GM12892 (cell line): ENCODE data around the gene MBLAC1.

ENCODE experiments used
- DNase-seq: peaks from one replicate; pipeline ENCODE4 v3.0.0; 2011; ENCODE audit not compliant: insufficient read length
- FAIRE-seq: peaks from 2 replicates; lab custom pipeline; 2011; peaks lifted over from hg19 to GRCh38; lab: Jason Lieb, UNC
- POLR2A ChIP-seq: IDR thresholded peaks from 2 replicates; pipeline ENCODE4 v1.6.1; 2011; ENCODE audit warnings: low read depth, low read length, control low read depth
- POLR2AphosphoS5 ChIP-seq: IDR thresholded peaks from 2 replicates; pipeline ENCODE4 v1.6.1; 2011; ENCODE audit warnings: low read depth, low read length, control low read depth
- TAF1 ChIP-seq: IDR thresholded peaks from 2 replicates; pipeline ENCODE4 v1.6.1; 2011; ENCODE audit warnings: low read depth, mild to moderate bottlenecking, control low read depth, low read length, borderline replicate concordance

The MBLAC1 gene

DNA sequence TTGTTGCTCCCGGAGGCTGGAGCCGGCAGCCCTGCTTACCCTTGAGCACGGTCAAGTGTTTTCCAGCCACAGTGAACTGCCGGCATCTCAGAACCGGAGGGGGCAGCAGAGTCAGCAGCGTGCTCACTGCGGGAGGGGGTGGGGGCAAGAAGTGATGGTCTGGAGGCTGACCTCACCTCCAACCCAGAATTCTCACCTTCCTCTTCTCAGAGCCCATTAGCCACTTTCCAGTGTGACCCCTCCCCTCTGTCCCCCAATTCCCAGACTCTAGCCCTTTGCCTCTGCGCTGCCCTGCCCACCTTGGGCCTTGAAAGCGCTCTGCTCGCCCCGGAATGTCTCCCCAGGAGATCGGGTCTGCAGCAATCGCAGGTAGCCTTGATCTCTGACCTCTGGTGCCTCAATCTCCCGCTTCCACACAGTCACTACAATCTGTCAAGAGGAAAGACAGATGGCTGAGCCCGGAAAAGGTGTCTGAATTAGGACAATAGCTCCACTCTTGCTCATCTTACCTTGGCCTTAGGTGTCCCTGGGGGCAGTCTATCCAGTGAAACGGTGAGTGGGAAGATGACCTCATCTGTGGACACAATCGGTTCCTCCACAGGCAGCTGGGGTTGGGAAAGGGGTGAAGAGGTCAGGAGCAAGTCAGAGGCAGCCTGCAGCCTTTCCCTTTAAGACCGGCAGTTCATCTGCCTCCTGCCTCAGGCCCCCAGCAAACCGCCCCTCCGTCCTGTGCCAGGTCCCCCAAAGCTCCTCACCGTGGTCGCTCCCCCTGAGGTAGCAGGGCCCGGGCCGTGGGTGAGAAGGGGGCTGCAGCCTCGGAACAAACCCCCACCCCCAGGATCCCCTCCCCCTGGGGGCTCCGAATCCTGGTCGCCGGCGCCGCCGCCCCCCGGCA is 30.8 kb downstream of the MBLAC1 start:
- no peak for TF ChIP-seq TAF1
- no peak for TF ChIP-seq POLR2A
- TF ChIP-seq POLR2AphosphoS5: no peak
- no peak for DNase-seq
- FAIRE-seq: no peak

DNA sequence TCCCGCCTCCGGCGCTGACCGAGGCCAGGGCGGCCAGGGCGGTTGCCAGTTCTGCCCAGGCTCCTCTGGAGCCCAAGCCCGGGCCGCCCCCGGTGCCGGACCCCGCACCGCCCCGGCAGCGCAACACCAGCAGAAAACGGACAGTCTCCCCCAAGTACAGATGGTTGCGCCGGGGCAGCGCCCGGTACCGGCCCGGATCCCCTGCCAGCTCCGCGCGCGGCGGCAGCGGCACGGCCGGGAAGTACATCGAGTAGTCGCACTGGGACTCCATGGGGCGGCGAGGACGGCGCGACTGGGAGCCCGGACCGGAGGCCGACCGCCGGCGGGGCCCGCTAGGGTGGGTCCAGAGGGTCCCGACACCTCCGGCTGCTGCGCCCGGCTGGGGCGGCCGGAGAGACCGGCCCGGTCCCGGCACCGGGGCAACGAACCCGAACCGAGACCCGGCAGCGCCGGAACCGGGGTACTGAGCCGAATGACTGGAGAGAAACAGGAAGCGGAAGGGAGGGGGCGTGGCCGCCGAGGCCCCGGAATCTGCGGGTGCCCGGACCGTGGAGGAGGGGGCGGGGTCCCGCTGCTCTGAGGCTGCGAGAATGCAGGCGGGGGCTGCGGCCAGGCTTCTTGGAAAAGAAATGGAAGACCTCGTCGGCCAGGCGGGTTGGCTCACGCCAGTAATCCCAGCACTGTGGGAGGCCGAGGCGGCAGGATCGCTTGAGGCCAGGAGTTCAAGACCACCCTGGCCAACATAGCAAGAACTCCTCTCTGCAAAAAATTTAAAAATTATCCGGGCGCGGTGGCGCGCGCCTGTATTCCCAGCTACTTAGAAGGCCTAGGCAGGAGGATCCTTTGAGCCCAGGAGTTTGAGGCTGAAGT is 31.7 kb downstream of the MBLAC1 start, which contains the start of gene TRAPPC14:
TSS of gene TRAPPC14 (minus strand) at position 495 of the 870 bp plus-strand sequence. CDS start at position 271, 224 bp downstream.
- TF ChIP-seq TAF1: 0 out of 2 replicates have a peak, but pooled peaks have one; percentile 58
- peak; percentile 75; the same call in 1 of the 2 replicates for TF ChIP-seq POLR2A
- TF ChIP-seq POLR2AphosphoS5: 0 out of 2 replicates have a peak, but pooled peaks have one; percentile 19
- FAIRE-seq (peak; percentile 51), DNase-seq (peak; percentile 99)

DNA sequence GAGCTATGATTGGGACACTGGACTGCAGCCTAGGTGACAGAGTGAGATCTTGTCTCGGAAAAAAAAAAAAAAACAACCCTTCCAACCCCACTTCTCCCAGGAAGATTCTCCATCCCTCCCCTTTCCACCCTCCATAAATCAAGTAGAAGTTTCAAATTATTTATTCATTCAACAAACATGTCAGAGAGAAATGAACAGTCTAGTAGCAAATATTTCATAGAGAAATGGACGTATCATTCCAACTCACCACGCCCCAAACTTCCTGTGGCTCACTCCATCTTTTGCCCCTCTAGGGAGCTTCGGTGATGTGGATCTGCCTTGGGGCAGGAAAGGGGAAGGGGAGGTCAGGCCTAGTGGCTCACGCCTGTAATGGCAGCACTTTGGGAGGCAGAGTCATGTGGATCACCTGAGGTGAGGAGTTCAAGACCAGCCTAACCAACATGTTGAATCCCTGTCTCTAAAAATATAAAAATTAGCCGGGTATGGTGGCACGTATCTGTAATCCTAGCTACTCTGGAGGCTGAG is 32.4 kb downstream of the MBLAC1 start:
- DNase-seq (no peak), FAIRE-seq (no peak)
- no peak for TF ChIP-seq TAF1
- TF ChIP-seq POLR2AphosphoS5: no peak
- TF ChIP-seq POLR2A: no peak

DNA sequence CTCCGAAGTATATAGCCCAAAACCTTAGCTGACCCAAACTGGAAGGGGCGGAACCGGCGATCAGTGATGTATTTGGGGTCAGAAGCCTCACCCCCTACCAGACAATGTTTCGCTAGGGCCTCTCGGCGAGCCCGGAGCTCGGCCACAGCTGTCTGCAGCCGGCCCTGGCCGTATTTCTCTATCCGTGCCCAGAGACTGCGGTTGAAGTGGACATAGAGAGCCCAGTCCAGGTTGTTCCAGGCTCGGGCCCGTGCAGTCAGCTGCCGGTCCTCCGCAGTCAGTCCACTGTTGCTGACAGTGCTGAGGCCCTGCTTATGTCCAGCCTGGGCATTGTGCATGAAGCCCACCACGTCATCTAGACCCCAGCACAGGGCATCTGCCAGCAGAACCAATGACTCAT is 33.3 kb downstream of the MBLAC1 start:
- TF ChIP-seq POLR2AphosphoS5: no peak
- TF ChIP-seq TAF1: no peak
- TF ChIP-seq POLR2A: no peak
- DNase-seq (no peak), FAIRE-seq (no peak)

DNA sequence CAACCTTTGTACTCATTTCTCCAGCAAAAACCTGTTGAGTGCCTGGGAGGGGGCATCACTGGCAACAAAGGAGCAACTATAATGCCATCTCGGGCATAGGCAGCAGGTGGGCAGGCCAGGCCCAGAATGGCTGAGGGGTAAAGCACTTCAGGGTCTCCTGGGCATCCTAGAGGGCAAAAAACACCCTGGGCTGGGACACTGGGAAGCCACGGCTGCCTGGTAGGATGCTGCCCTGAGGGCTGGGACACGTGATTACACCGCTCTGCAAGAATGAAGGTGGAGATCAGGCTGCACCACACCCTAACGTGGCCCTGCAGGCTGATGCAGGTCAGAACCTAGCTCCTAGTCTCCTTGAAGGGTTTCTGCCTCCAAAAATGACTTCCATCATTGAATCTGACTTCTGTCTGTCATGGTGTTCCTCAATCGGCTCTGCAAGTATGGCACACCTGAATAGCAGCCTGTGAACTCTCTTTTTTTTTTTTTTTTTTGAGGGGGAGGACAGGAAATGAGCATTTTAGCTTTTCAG is 36.3 kb downstream of the MBLAC1 start:
- no peak for TF ChIP-seq POLR2A
- TF ChIP-seq POLR2AphosphoS5: no peak
- TF ChIP-seq TAF1: no peak
- FAIRE-seq: no peak
- DNase-seq: no peak

DNA sequence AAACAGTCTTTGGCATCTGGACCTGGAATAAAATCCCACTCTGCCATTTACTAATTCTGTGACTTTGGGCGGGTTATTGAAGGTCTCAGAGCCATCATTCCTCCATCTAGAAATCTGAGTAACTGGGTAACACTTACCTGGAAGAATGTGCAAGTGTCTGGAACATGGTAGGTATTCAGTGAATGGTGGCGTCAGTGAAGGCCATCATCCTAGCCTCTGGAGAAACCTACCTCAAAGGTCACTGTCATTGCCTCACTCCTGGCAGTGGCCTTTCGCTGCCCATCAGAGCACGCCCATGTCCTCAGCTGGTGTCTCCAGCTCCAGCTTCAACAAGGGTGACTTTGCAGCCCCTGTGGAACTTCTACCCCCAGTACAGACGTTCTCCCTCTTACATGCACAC is 37.1 kb downstream of the MBLAC1 start:
- no peak for DNase-seq
- FAIRE-seq: no peak
- TF ChIP-seq POLR2AphosphoS5 (no peak), TAF1 (no peak)

DNA sequence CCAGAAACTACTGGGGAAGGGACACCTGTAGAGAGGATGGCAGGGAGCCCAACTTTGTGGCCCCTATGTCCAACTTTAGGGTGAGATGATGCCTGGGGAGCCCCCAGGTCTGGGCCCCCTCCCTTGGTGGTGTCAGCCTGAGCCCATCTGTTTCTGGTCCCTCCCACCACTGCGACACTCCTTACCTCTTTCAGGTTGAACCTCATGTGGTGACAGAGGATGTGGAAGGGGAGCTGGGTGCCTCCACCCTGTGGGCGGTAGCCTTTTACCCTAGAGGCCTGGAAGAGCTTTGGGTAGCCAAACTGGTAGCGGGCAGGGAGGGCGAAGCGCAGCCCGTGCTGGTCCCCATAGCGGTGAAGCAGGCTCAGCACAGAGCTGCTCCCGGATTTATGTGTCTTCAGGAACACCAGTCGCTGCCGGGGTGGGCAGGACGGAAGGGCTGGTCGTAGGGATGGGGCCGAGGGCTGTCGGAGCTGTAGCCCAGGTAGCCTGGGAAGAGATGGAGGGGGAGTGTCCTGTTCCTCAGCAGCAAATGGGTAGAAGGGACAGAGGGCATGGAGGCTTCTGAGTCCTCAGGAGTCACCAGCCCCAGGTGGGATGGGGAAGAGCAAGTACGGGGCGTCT is 39.7 kb downstream of the MBLAC1 start:
- TF ChIP-seq TAF1 (no peak), POLR2AphosphoS5 (no peak), POLR2A (no peak)
- no peak for DNase-seq
- FAIRE-seq: no peak

DNA sequence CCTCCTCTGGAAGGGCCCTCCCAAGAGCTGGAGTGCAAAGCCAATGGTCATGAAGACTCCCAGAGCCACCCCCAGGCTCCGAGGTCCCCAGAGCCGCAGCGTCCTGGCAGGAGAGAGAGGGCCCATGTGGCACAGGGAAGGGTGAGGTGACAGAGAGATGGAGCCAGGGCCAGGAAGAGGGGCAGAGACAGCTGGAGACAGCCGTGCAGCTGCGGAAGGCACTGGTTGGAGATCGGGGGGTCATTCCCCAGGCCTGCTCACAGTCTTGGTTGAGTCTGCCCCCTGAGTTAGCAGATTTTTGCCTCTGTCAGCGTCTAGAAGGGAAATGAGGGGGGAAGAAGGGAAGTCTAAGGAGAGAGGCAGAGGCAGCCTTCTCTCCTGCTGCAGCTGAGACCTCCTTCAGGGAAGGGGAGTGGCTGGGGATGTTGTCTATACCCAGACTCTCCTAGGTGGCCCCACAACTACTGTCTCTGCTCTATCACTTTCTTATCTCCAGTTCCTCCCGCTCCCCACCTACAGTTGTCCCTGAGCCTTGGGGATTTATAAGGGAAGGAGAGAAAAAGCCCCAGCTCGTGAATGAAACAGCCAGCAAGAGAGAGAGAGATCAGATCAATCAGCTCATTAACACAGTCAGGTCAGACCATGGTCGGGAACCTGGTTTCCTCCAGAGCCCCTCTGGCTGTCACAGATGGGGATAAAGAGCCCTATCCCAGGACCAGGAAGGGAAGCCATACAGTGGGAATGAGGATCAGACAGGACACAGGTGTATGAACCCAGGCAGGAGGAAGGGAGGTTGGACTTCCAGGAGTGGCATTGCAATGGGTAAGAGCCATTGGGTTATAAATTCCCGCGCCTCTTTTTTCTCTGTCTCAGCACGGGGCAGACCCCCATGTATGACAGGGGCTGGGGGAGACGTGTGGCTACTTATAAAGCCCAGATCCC is 40.5 kb downstream of the MBLAC1 start:
- DNase-seq (no peak), FAIRE-seq (no peak)
- TF ChIP-seq POLR2A (no peak), TAF1 (no peak), POLR2AphosphoS5 (no peak)

DNA sequence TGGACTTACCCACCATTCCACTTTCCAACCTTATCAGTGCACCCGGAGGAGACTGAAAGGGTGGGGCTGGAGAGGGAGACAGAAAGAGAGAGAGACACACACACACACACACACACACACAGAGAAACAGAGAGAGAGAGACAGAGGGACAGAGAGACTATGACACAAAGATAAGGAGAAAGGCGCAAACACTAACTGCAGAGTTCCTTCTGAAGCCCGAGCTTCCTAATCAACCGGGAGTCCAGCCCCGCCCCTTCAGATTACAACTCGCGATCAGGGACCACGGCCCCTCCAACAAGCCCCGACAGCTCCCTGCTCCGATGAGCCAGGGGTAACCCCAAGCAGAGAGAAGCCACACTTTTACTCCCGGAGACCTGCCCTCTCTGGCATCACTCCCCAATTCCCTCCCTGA is 41.2 kb downstream of the MBLAC1 start:
- FAIRE-seq: no peak
- DNase-seq: no peak
- TF ChIP-seq POLR2A: no peak
- TF ChIP-seq POLR2AphosphoS5: no peak
- no peak for TF ChIP-seq TAF1

DNA sequence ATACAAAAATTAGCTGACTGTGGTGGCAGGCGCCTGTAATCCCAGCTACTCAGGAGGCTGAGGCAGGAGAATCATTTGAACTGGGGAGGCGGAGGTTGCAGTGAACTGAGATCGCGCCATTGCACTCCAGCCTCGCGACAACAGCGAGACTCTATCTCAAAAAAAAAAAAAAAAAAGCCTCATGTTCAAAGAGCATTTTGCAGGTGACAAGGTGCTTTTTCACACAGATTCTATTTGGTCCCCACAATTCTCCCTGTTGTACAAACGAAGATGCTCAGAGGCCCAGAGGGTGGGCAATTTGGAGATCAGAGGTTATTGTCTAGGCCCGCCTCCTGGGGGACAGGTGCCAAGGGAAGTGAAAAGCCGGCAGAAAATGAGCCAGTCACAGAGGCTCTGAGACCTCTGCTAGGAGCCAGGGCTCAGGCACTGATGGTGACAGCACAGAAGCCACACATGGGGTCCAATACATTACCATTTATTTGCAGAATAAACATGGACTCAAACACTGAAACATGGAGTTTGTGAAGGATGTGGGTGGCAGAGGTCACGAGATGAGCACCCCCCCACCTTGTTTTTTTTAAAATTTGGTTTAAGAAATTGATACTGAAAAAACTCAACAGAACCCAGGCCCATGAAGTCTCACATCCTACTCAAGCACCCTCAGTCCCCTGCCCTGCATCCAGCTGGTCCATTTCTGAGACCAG is 42.5 kb downstream of the MBLAC1 start:
- DNase-seq (no peak), FAIRE-seq (no peak)
- TF ChIP-seq POLR2A: no peak
- TF ChIP-seq POLR2AphosphoS5: no peak
- no peak for TF ChIP-seq TAF1
